ENCODE measurements around the gene KRTAP19-2. TPM values are rescaled to one million over a fixed set of nuclear protein-coding genes. Genes with fewer than 3 reads are reported as not detected.

KRTAP19-2 gene
- total and polyA plus RNA-seq, 2 of the 13 experiments (the other 11 are each of a cell fraction or from before 2014, with no cell fraction given) = not detected

Small RNA genes within 50 kb of the gene (small RNA-seq; reads per million reads assigned to genes)
- 0 reads per million in 3 experiments for gene AP000567.1 (ENCODE audit: insufficient read depth in 2 of 3, insufficient read length in 3 of 3, low read depth in 2 of 3, low replicate concordance in 1 of 3)
- 0 reads per million in 3 experiments for gene KRTAP19-10P (ENCODE audit: insufficient read depth in 2 of 3, insufficient read length in 3 of 3, low read depth in 2 of 3, low replicate concordance in 1 of 3)
- 0 reads per million in 3 experiments for gene KRTAP19-11P (ENCODE audit: insufficient read depth in 2 of 3, insufficient read length in 3 of 3, low read depth in 2 of 3, low replicate concordance in 1 of 3)
- 0 reads per million in 3 experiments for gene KRTAP19-9P (ENCODE audit: insufficient read depth in 2 of 3, insufficient read length in 3 of 3, low read depth in 2 of 3, low replicate concordance in 1 of 3)

Other genes with a start within 250 kb of the KRTAP19-2 start
- not detected in 2 replicates for gene KRTAP24-1, start 204.5 kb downstream of the KRTAP19-2 start, total RNA-seq (2016; rRNA removed; fragmentation: Illumina TruSeq; extraction: Trizol)
- gene KRTAP24-1, start 204.5 kb downstream of the KRTAP19-2 start, polyA plus RNA-seq (2011; rRNA removed) = not detected in 2 replicates
- not detected in 2 replicates for gene KRTAP25-1, start 197.9 kb downstream of the KRTAP19-2 start, total RNA-seq (2016; rRNA removed; fragmentation: Illumina TruSeq; extraction: Trizol)
- not detected in 2 replicates for gene KRTAP25-1, start 197.9 kb downstream of the KRTAP19-2 start, polyA plus RNA-seq (2011; rRNA removed)
- not detected in 2 replicates for gene KRTAP26-1, start 167.1 kb downstream of the KRTAP19-2 start, total RNA-seq (2016; rRNA removed; fragmentation: Illumina TruSeq; extraction: Trizol)
- gene KRTAP26-1, start 167.1 kb downstream of the KRTAP19-2 start, polyA plus RNA-seq (2011; rRNA removed) = not detected in 2 replicates
- not detected in 2 replicates for gene KRTAP27-1, start 149.7 kb downstream of the KRTAP19-2 start, total RNA-seq (2016; rRNA removed; fragmentation: Illumina TruSeq; extraction: Trizol)
- not detected in 2 replicates for gene KRTAP27-1, start 149.7 kb downstream of the KRTAP19-2 start, polyA plus RNA-seq (2011; rRNA removed)
- not detected in 2 replicates for gene KRTAP23-1, start 138.8 kb downstream of the KRTAP19-2 start, total RNA-seq (2016; rRNA removed; fragmentation: Illumina TruSeq; extraction: Trizol)
- not detected in 2 replicates for gene KRTAP23-1, start 138.8 kb downstream of the KRTAP19-2 start, polyA plus RNA-seq (2011; rRNA removed)
- not detected in 2 replicates for gene KRTAP13-2, start 115.2 kb downstream of the KRTAP19-2 start, total RNA-seq (2016; rRNA removed; fragmentation: Illumina TruSeq; extraction: Trizol)
- gene KRTAP13-2, start 115.2 kb downstream of the KRTAP19-2 start, polyA plus RNA-seq (2011; rRNA removed) = not detected in 2 replicates
- not detected in 2 replicates for gene KRTAP13-1, start 91.4 kb downstream of the KRTAP19-2 start, total RNA-seq (2016; rRNA removed; fragmentation: Illumina TruSeq; extraction: Trizol)
- gene KRTAP13-1, start 91.4 kb downstream of the KRTAP19-2 start, polyA plus RNA-seq (2011; rRNA removed) = not detected in 2 replicates
- gene KRTAP13-3, start 61.5 kb downstream of the KRTAP19-2 start, total RNA-seq (2016; rRNA removed; fragmentation: Illumina TruSeq; extraction: Trizol) = not detected in 2 replicates
- gene KRTAP13-3, start 61.5 kb downstream of the KRTAP19-2 start, polyA plus RNA-seq (2011; rRNA removed) = not detected in 2 replicates
- not detected in 2 replicates for gene KRTAP13-4, start 57.2 kb downstream of the KRTAP19-2 start, total RNA-seq (2016; rRNA removed; fragmentation: Illumina TruSeq; extraction: Trizol)
- not detected in 2 replicates for gene KRTAP13-4, start 57.2 kb downstream of the KRTAP19-2 start, polyA plus RNA-seq (2011; rRNA removed)
- not detected in 2 replicates for gene KRTAP15-1, start 47.2 kb downstream of the KRTAP19-2 start, total RNA-seq (2016; rRNA removed; fragmentation: Illumina TruSeq; extraction: Trizol)
- not detected in 2 replicates for gene KRTAP15-1, start 47.2 kb downstream of the KRTAP19-2 start, polyA plus RNA-seq (2011; rRNA removed)
- gene KRTAP19-1, start 7.1 kb downstream of the KRTAP19-2 start, total RNA-seq (2016; rRNA removed; fragmentation: Illumina TruSeq; extraction: Trizol) = not detected in 2 replicates
- not detected in 2 replicates for gene KRTAP19-1, start 7.1 kb downstream of the KRTAP19-2 start, polyA plus RNA-seq (2011; rRNA removed)
- gene KRTAP19-3, start 4.6 kb upstream of the KRTAP19-2 start, total RNA-seq (2016; rRNA removed; fragmentation: Illumina TruSeq; extraction: Trizol) = not detected in 2 replicates
- not detected in 2 replicates for gene KRTAP19-3, start 4.6 kb upstream of the KRTAP19-2 start, polyA plus RNA-seq (2011; rRNA removed)
- not detected in 2 replicates for gene KRTAP19-4, start 9.7 kb upstream of the KRTAP19-2 start, total RNA-seq (2016; rRNA removed; fragmentation: Illumina TruSeq; extraction: Trizol)
- gene KRTAP19-4, start 9.7 kb upstream of the KRTAP19-2 start, polyA plus RNA-seq (2011; rRNA removed) = not detected in 2 replicates
- not detected in 2 replicates for gene KRTAP19-5, start 14.7 kb upstream of the KRTAP19-2 start, total RNA-seq (2016; rRNA removed; fragmentation: Illumina TruSeq; extraction: Trizol)
- gene KRTAP19-5, start 14.7 kb upstream of the KRTAP19-2 start, polyA plus RNA-seq (2011; rRNA removed) = not detected in 2 replicates
- not detected in 2 replicates for gene KRTAP19-6, start 54.4 kb upstream of the KRTAP19-2 start, total RNA-seq (2016; rRNA removed; fragmentation: Illumina TruSeq; extraction: Trizol)
- not detected in 2 replicates for gene KRTAP19-6, start 54.4 kb upstream of the KRTAP19-2 start, polyA plus RNA-seq (2011; rRNA removed)
- gene KRTAP19-7, start 73.9 kb upstream of the KRTAP19-2 start, total RNA-seq (2016; rRNA removed; fragmentation: Illumina TruSeq; extraction: Trizol) = not detected in 2 replicates
- gene KRTAP19-7, start 73.9 kb upstream of the KRTAP19-2 start, polyA plus RNA-seq (2011; rRNA removed) = not detected in 2 replicates
- gene KRTAP22-2, start 103.0 kb upstream of the KRTAP19-2 start, total RNA-seq (2016; rRNA removed; fragmentation: Illumina TruSeq; extraction: Trizol) = not detected in 2 replicates
- not detected in 2 replicates for gene KRTAP22-2, start 103.0 kb upstream of the KRTAP19-2 start, polyA plus RNA-seq (2011; rRNA removed)
- gene KRTAP6-3, start 105.0 kb upstream of the KRTAP19-2 start, total RNA-seq (2016; rRNA removed; fragmentation: Illumina TruSeq; extraction: Trizol) = not detected in 2 replicates
- gene KRTAP6-3, start 105.0 kb upstream of the KRTAP19-2 start, polyA plus RNA-seq (2011; rRNA removed) = not detected in 2 replicates
- not detected in 2 replicates for gene KRTAP6-2, start 111.5 kb upstream of the KRTAP19-2 start, total RNA-seq (2016; rRNA removed; fragmentation: Illumina TruSeq; extraction: Trizol)
- not detected in 2 replicates for gene KRTAP6-2, start 111.5 kb upstream of the KRTAP19-2 start, polyA plus RNA-seq (2011; rRNA removed)
- not detected in 2 replicates for gene KRTAP22-1, start 113.7 kb upstream of the KRTAP19-2 start, total RNA-seq (2016; rRNA removed; fragmentation: Illumina TruSeq; extraction: Trizol)
- not detected in 2 replicates for gene KRTAP22-1, start 113.7 kb upstream of the KRTAP19-2 start, polyA plus RNA-seq (2011; rRNA removed)
- not detected in 2 replicates for gene KRTAP6-1, start 126.5 kb upstream of the KRTAP19-2 start, total RNA-seq (2016; rRNA removed; fragmentation: Illumina TruSeq; extraction: Trizol)
- gene KRTAP6-1, start 126.5 kb upstream of the KRTAP19-2 start, polyA plus RNA-seq (2011; rRNA removed) = not detected in 2 replicates
- not detected in 2 replicates for gene KRTAP20-1, start 129.0 kb upstream of the KRTAP19-2 start, total RNA-seq (2016; rRNA removed; fragmentation: Illumina TruSeq; extraction: Trizol)
- not detected in 2 replicates for gene KRTAP20-1, start 129.0 kb upstream of the KRTAP19-2 start, polyA plus RNA-seq (2011; rRNA removed)
- not detected in 2 replicates for gene KRTAP20-4, start 133.2 kb upstream of the KRTAP19-2 start, total RNA-seq (2016; rRNA removed; fragmentation: Illumina TruSeq; extraction: Trizol)
- gene KRTAP20-4, start 133.2 kb upstream of the KRTAP19-2 start, polyA plus RNA-seq (2011; rRNA removed) = not detected in 2 replicates
- gene KRTAP20-2, start 147.8 kb upstream of the KRTAP19-2 start, total RNA-seq (2016; rRNA removed; fragmentation: Illumina TruSeq; extraction: Trizol) = not detected in 2 replicates
- not detected in 2 replicates for gene KRTAP20-2, start 147.8 kb upstream of the KRTAP19-2 start, polyA plus RNA-seq (2011; rRNA removed)
- not detected in 2 replicates for gene KRTAP20-3, start 155.4 kb upstream of the KRTAP19-2 start, total RNA-seq (2016; rRNA removed; fragmentation: Illumina TruSeq; extraction: Trizol)
- not detected in 2 replicates for gene KRTAP20-3, start 155.4 kb upstream of the KRTAP19-2 start, polyA plus RNA-seq (2011; rRNA removed)
- not detected in 2 replicates for gene KRTAP21-3, start 231.3 kb upstream of the KRTAP19-2 start, total RNA-seq (2016; rRNA removed; fragmentation: Illumina TruSeq; extraction: Trizol)
- gene KRTAP21-3, start 231.3 kb upstream of the KRTAP19-2 start, polyA plus RNA-seq (2011; rRNA removed) = not detected in 2 replicates

Data from HepG2 (cell line).